SH-SY5Y (cell line): ENCODE results near the gene WWP2.

Experiments used
- GATA2 ChIP-seq: IDR thresholded peaks from 2 replicates; pipeline ENCODE4 v1.6.1; 2011; ENCODE audit warnings: mild to moderate bottlenecking, low read depth, low read length
- GATA3 ChIP-seq: IDR thresholded peaks from 2 replicates; pipeline ENCODE4 v1.6.1; 2011; ENCODE audit warnings: low read depth, mild to moderate bottlenecking, low read length, moderate library complexity

WWP2 gene

DNA sequence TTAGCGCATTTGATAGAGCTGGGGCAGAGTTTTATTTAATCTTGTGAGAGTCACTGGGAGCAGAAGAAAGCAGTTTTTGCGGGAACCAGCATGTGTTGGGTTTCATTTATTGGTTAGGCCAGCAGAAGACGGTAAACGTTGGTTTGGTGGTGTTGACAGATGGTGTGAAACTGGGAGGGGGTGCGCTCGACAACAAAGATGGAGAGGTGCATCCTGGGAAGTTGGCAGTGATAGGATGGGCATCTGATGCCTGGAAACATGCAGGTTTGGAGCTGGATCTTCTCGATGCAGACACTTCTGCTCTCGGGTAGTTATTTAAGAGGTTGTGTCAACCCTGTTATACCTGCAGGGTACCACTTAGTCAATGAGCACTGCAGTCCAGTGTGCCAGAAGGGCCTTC, 164.1 kb downstream of the WWP2 start:
- TF ChIP-seq GATA3, result no peak

DNA sequence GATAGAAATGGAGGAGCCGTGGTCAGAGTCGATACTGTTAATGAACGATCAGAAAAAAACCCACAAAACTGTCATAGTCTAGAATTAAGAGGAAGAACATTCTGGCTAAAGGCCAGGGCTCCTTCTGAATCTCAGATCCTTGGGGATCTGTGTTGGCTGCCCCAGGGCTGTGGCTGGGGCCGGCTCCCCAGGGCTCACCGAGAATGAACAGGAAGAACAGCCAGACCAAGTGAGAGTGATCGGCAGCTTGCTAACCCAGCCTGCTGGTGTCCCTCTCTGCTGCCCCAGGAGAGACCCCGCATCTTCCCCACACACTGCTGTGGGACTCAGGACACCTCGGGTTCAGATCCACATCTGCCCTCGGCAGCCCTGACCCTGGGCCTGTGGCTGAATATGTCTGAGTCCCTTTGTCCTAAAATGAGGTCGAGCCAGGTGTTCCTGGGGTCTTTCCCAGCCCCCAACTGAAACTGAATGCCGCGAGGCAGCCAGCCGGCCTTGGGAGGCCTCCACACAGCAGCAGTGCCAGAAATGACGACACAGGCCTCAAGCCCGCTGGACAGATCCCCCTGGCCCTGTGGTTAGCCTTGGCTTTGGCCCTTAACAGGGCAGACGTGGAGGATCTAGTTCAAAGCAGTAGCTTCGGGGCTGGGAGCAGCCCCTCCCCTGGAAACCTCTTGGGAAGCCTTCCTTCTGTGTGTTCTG, 165.1 kb downstream of the WWP2 start:
- no peak for TF ChIP-seq GATA2
- TF ChIP-seq GATA3, result no peak

DNA sequence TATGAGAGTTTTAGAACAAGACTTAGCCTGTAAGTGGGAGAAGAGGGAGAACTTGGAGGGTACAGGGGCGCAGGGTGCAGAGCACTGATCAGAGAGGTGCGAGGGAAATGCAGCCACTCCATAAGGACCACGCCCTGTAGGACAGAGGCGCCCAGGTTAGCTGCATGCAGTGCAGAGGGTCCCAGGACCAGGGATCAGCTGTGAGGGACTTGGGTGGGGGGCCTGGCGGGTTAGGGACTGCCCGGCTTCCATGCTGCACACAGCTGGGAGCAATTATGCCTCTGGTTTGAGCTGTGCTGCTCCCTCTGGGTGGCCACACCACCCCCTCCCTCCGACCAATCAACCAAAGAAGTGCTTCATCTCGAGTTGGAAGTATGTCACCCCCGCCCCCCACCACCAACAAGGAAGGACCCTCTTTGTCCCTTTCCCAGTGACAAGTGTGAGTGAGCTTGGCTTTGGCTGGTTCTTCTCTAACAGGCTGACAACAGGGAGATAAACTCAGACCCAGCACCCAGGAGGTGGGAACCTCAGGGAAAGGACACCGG, 166.8 kb downstream of the WWP2 start:
- TF ChIP-seq GATA2, result no peak
- TF ChIP-seq GATA3, result no peak

GRCh38 chr16:69929480-69929879, 167.3 kb downstream of the WWP2 start:
- TF ChIP-seq GATA2 (no peak), GATA3 (no peak)

DNA sequence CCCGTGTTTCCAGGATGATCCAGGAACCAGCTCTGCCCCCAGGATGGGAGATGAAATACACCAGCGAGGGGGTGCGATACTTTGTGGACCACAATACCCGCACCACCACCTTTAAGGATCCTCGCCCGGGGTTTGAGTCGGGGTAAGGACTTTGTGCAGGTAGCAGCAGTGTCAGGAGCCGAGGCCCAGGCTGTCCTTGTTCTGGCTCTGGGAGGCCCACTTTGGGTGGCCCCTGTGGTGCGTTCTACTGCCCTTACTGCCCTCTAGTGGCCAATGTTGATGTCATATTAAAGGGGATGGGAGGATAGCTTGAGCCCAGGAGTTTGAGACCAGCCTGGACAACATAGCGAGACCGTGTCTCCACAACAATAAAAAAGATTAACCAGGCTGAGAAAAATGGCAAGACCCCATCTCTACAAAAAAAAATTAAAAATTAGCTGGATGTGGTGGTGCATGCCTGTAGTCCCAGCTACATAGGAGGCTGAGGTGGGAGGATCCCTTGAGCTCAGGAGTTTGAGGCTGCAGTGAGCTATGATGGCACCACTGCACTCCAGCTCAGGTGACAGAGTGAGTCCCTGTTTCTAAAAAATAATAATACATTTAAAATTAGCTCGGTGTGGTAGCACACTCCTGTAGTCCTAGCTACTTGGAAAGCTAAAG, 168.1 kb downstream of the WWP2 start:
- TF ChIP-seq GATA3, result no peak
- TF ChIP-seq GATA2, result no peak

DNA sequence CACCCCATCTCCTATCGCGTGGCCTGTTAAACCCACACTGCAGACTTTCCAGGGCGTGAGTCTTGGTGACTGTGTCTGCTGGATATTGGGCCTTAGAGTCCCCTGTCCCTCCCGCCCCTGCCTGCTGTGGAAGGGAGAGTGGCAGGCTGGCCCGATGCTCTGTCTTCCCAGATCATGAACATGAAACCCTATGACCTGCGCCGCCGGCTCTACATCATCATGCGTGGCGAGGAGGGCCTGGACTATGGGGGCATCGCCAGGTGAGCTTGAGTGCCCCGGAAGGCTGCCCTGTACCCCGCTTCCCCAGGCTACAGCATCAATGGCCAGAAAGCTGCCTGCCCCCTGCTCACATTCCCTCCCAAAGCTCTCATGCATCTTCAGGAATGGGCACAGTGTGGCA, 169.5 kb downstream of the WWP2 start:
- TF ChIP-seq GATA3 (no peak), GATA2 (no peak)

DNA sequence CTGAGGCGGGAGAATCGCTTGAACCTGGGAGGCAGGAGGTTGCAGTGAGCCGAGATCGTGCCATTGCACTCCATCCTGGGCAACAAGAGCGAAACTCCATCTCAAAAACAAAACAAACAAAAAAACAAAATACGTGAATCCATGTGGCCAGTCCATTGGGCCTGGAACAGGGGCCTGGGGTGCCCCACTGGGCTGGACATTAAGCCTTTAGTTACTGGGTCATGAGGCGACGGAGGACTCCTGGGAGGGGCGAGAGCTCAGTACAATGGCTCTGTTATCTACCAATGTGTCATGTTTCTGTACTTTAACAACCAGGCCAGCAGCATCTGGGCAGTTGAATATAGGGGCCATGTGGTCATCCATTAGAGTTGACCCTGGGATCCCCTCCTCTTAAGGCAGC, 170.1 kb downstream of the WWP2 start:
- TF ChIP-seq GATA3 (no peak), GATA2 (no peak)

GRCh38 chr16:69932691-69933392, 170.7 kb downstream of the WWP2 start:
- TF ChIP-seq GATA2, result no peak
- no peak for TF ChIP-seq GATA3

GRCh38 chr16:69934044-69934443, 171.9 kb downstream of the WWP2 start:
- no peak for TF ChIP-seq GATA3
- TF ChIP-seq GATA2, result no peak

DNA sequence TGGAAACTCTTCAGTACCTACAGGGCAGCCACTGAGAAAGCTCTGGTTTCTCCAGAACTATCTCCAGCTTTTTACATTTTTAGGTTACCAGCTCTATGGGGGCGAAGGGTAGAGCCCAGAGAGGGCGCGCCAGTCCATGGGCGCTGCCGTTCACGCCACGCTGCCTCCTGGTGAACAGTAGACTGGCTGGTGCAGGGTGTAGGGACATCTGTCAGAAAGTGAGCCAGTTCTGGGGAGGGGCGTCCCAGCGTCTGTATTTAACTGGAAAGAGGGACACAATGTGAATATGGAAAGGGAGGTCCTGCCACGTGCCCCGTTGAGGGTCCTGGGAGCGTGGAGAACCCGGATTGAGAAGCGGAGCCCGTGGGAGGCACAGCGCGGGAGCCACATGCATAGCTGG, 172.6 kb downstream of the WWP2 start:
- TF ChIP-seq GATA2, result no peak
- TF ChIP-seq GATA3, result no peak

DNA sequence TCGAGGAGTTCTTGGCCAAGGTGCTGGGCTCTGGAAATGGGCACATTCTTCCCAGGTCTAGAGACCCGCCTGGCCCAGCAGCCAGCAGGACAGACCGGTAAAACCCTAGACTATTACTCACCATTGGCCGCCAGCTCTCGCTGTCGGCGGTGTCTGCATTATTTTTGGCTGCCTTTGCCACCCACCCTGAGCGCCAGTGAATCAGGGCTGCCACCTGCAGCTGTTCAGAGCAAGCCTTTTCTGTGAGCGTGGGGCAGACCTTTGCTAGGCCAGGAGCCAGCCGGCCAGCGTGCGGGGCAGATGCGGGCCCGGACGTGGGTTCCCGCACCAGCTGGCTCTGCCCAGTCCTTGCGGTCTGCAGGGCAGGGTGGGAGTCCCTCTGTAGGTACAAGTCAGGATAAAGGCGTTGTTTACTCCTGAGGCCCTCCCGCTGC, 173.2 kb downstream of the WWP2 start:
- no peak for TF ChIP-seq GATA3
- TF ChIP-seq GATA2, result no peak

- no peak for TF ChIP-seq GATA3
- TF ChIP-seq GATA2, result no peak
These were observed 173.6 kb downstream of the WWP2 start for GRCh38 chr16:69935740-69936139.

DNA sequence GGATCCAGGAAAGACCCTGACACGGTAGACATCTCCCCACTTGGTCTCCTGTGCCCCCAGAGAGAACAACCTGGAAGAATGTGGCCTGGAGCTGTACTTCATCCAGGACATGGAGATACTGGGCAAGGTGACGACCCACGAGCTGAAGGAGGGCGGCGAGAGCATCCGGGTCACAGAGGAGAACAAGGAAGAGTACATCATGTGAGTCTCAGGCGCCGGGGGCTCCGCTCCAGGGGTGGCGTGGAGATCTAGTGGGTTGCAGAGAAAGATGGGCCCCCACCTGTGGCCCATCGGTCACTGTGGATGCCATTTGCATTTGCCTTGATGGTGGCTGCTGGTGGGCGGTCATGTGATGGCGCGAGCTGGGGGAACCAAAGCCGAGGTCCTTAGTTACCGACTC, 174.1 kb downstream of the WWP2 start:
- TF ChIP-seq GATA2 (no peak), GATA3 (no peak)

GRCh38 chr16:69936751-69937211, 174.6 kb downstream of the WWP2 start:
- TF ChIP-seq GATA3 (no peak), GATA2 (no peak)

GRCh38 chr16:69937465-69937951, 175.4 kb downstream of the WWP2 start:
- TF ChIP-seq GATA2 (no peak), GATA3 (no peak)
